ENCODE results near the gene PKD1L1.
"Not testable (repeated sequence)": the region's sequence is repeated elsewhere in the genome, so short reads cannot be mapped to it uniquely, and the experiment has no call there.

PKD1L1 gene

GRCh38 chr7:47937711-47938573, 10.3 kb downstream of the PKD1L1 start:
- DNase-seq (ENCODE audit: low spot score in 2 of 2) = peak; percentile 16 to 32
- Mint-ChIP-seq H3K36me3 (no peaks in the 10 kb centered on the region), H3K4me1 (peaks cover 22% of the 10 kb centered on the region), H3K4me3 (peak overlapping the region; percentile 75), H3K27ac (peak overlapping the region; percentile 46), H3K9me3 (no peaks in the 10 kb centered on the region), H3K27me3 (peaks cover 2% of the 10 kb centered on the region)
- ATAC-seq (ENCODE audit: low read depth) = peak; percentile 58

- peaks cover 22% of the 10 kb centered on the region for H3K4me1 Mint-ChIP-seq
- H3K36me3 Mint-ChIP-seq = no peaks in the 10 kb centered on the region
- H3K27ac Mint-ChIP-seq = peak overlapping the region; percentile 46
- H3K9me3 Mint-ChIP-seq = no peaks in the 10 kb centered on the region
- DNase-seq (ENCODE audit: low spot score in 2 of 2) (peak; percentile 46 to 56), ATAC-seq (ENCODE audit: low read depth) (peak; percentile 89)
- H3K4me3 Mint-ChIP-seq = peak overlapping the region; percentile 75
- peaks cover 2% of the 10 kb centered on the region for H3K27me3 Mint-ChIP-seq
Observed at GRCh38 chr7:47937065-47937687, 11.1 kb downstream of the PKD1L1 start.

- H3K27me3 Mint-ChIP-seq = peaks cover 2% of the 10 kb centered on the region
- H3K4me1 Mint-ChIP-seq = peaks cover 22% of the 10 kb centered on the region
- H3K4me3 Mint-ChIP-seq = no peak overlapping the region
- ATAC-seq (ENCODE audit: low read depth) = no peak
- DNase-seq (ENCODE audit: low spot score in 2 of 2) = no peak
- no peaks in the 10 kb centered on the region for H3K36me3 Mint-ChIP-seq
- H3K27ac Mint-ChIP-seq = no peak overlapping the region
- no peaks in the 10 kb centered on the region for H3K9me3 Mint-ChIP-seq
Observed at GRCh38 chr7:47936323-47936722, 11.9 kb downstream of the PKD1L1 start.

- H3K4me1 Mint-ChIP-seq = peaks cover 22% of the 10 kb centered on the region
- H3K27me3 Mint-ChIP-seq = peaks cover 6% of the 10 kb centered on the region
- no peaks in the 10 kb centered on the region for H3K36me3 Mint-ChIP-seq
- ATAC-seq (ENCODE audit: low read depth) (no peak), DNase-seq (ENCODE audit: low spot score in 2 of 2) (no peak)
- no peak overlapping the region for H3K4me3 Mint-ChIP-seq
- no peak overlapping the region for H3K27ac Mint-ChIP-seq
- H3K9me3 Mint-ChIP-seq = no peaks in the 10 kb centered on the region
Observed at GRCh38 chr7:47935336-47935735, 12.9 kb downstream of the PKD1L1 start.

GRCh38 chr7:47934831-47935230, 13.4 kb downstream of the PKD1L1 start:
- no peaks in the 10 kb centered on the region for H3K9me3 Mint-ChIP-seq
- peaks cover 23% of the 10 kb centered on the region for H3K4me1 Mint-ChIP-seq
- no peak overlapping the region for H3K4me3 Mint-ChIP-seq
- H3K36me3 Mint-ChIP-seq = no peaks in the 10 kb centered on the region
- no peak for ATAC-seq (ENCODE audit: low read depth)
- peaks cover 8% of the 10 kb centered on the region for H3K27me3 Mint-ChIP-seq
- no peak overlapping the region for H3K27ac Mint-ChIP-seq
- DNase-seq (ENCODE audit: low spot score in 2 of 2) = no peak

GRCh38 chr7:47933215-47933614, 15.1 kb downstream of the PKD1L1 start:
- Mint-ChIP-seq H3K4me3 (no peak overlapping the region), H3K9me3 (no peaks in the 10 kb centered on the region), H3K27me3 (peaks cover 11% of the 10 kb centered on the region), H3K36me3 (peaks cover 2% of the 10 kb centered on the region), H3K4me1 (peaks cover 25% of the 10 kb centered on the region), H3K27ac (no peak overlapping the region)
- ATAC-seq (ENCODE audit: low read depth) (no peak), DNase-seq (ENCODE audit: low spot score in 2 of 2) (no peak)

- H3K4me3 Mint-ChIP-seq = no peak overlapping the region
- no peak for DNase-seq (ENCODE audit: low spot score in 2 of 2)
- no peak for ATAC-seq (ENCODE audit: low read depth)
- H3K9me3 Mint-ChIP-seq = no peaks in the 10 kb centered on the region
- H3K27ac Mint-ChIP-seq = no peak overlapping the region
- H3K4me1 Mint-ChIP-seq = peaks cover 20% of the 10 kb centered on the region
- peaks cover 2% of the 10 kb centered on the region for H3K36me3 Mint-ChIP-seq
- peaks cover 11% of the 10 kb centered on the region for H3K27me3 Mint-ChIP-seq
Observed at GRCh38 chr7:47932466-47933037, 15.7 kb downstream of the PKD1L1 start.

GRCh38 chr7:47932016-47932415, 16.2 kb downstream of the PKD1L1 start:
- Mint-ChIP-seq H3K9me3 (no peaks in the 10 kb centered on the region), H3K4me3 (no peak overlapping the region), H3K27ac (no peak overlapping the region), H3K36me3 (peaks cover 2% of the 10 kb centered on the region), H3K4me1 (peaks cover 15% of the 10 kb centered on the region), H3K27me3 (peaks cover 11% of the 10 kb centered on the region)
- ATAC-seq (ENCODE audit: low read depth) (no peak), DNase-seq (ENCODE audit: low spot score in 2 of 2) (no peak)

- no peak for DNase-seq (ENCODE audit: low spot score in 2 of 2)
- H3K36me3 Mint-ChIP-seq = peaks cover 2% of the 10 kb centered on the region
- H3K9me3 Mint-ChIP-seq = no peaks in the 10 kb centered on the region
- no peak for ATAC-seq (ENCODE audit: low read depth)
- H3K4me3 Mint-ChIP-seq = no peak overlapping the region
- no peak overlapping the region for H3K27ac Mint-ChIP-seq
- peaks cover 12% of the 10 kb centered on the region for H3K27me3 Mint-ChIP-seq
- H3K4me1 Mint-ChIP-seq = peaks cover 9% of the 10 kb centered on the region
Observed at GRCh38 chr7:47931005-47932004, 17.0 kb downstream of the PKD1L1 start.

- no peak for DNase-seq (ENCODE audit: low spot score in 2 of 2)
- no peak for ATAC-seq (ENCODE audit: low read depth)
- Mint-ChIP-seq H3K4me3 (no peak overlapping the region), H3K36me3 (peaks cover 7% of the 10 kb centered on the region), H3K4me1 (peaks cover 4% of the 10 kb centered on the region), H3K9me3 (peaks cover 3% of the 10 kb centered on the region), H3K27me3 (peaks cover 3% of the 10 kb centered on the region), H3K27ac (no peak overlapping the region)
Observed at GRCh38 chr7:47924266-47924665, 24.0 kb downstream of the PKD1L1 start.

GRCh38 chr7:47923081-47923875, 25.0 kb downstream of the PKD1L1 start:
- not testable (repeated sequence) for DNase-seq (ENCODE audit: low spot score in 2 of 2); H3K4me1 Mint-ChIP-seq; H3K9me3 Mint-ChIP-seq; H3K4me3 Mint-ChIP-seq; H3K36me3 Mint-ChIP-seq; ATAC-seq (ENCODE audit: low read depth); H3K27me3 Mint-ChIP-seq; H3K27ac Mint-ChIP-seq

- H3K9me3 Mint-ChIP-seq; H3K27ac Mint-ChIP-seq; DNase-seq (ENCODE audit: low spot score in 2 of 2); ATAC-seq (ENCODE audit: low read depth); H3K36me3 Mint-ChIP-seq; H3K4me3 Mint-ChIP-seq; H3K4me1 Mint-ChIP-seq: not testable (repeated sequence)
- peaks cover 12% of the 10 kb centered on the region for H3K27me3 Mint-ChIP-seq
Observed at GRCh38 chr7:47916514-47916913, 31.8 kb downstream of the PKD1L1 start.

GRCh38 chr7:47915616-47915976, 32.7 kb downstream of the PKD1L1 start:
- Mint-ChIP-seq H3K4me1 (no peaks in the 10 kb centered on the region), H3K4me3 (no peak overlapping the region), H3K27me3 (peaks cover 13% of the 10 kb centered on the region), H3K9me3 (no peaks in the 10 kb centered on the region), H3K36me3 (peaks cover 7% of the 10 kb centered on the region), H3K27ac (no peak overlapping the region)
- no peak for ATAC-seq (ENCODE audit: low read depth)
- DNase-seq (ENCODE audit: low spot score in 2 of 2) = no peak
